Mesendoderm (in vitro differentiated cells): ENCODE measurements around the gene PCYOX1L.
A peak's percentile ranks its signal among the peaks of the same experiment; 100 is the strongest.

Source experiments
- DNase-seq: peaks from one replicate; pipeline ENCODE4 v3.0.0; 2013
- H2AK5ac ChIP-seq: 2 replicates; pipeline ENCODE4 v1.6.1; 2013; ENCODE audit warnings: low read length, inconsistent platforms
- H2BK120ac ChIP-seq: 2 replicates; pipeline ENCODE4 v1.6.1; 2013; ENCODE audit warnings: low read depth, mild to moderate bottlenecking, low read length, moderate library complexity, mixed read lengths
- H2BK15ac ChIP-seq: replicated peaks from 2 replicates; pipeline ENCODE4 v1.6.1; 2013; ENCODE audit warnings: low read depth, mild to moderate bottlenecking, moderate library complexity
- H2BK5ac ChIP-seq: 2 replicates; pipeline ENCODE4 v1.6.1; 2013; ENCODE audit warnings: low read length, inconsistent platforms
- H3K18ac ChIP-seq: 2 replicates; pipeline ENCODE4 v1.6.1; 2013; ENCODE audit warnings: mild to moderate bottlenecking, low read length, mixed read lengths
- H3K23ac ChIP-seq: one replicate; pipeline ENCODE4 v1.6.1; 2013; ENCODE audit warnings: low read length
- H3K27ac ChIP-seq: 2 replicates; pipeline ENCODE4 v1.5.1; 2013; ENCODE audit warnings: low read depth, mild to moderate bottlenecking, inconsistent platforms, low read length, moderate library complexity
- H3K27me3 ChIP-seq: 2 replicates; pipeline ENCODE4 v1.6.1; 2013; ENCODE audit warnings: low read length, control low read depth, mild to moderate bottlenecking, inconsistent platforms; ENCODE audit not compliant: insufficient read depth, poor library complexity
- H3K36me3 ChIP-seq: 2 replicates; pipeline ENCODE4 v1.6.1; 2013; ENCODE audit warnings: low read length, inconsistent platforms; ENCODE audit not compliant: control insufficient read depth, insufficient read depth
- H3K4ac ChIP-seq: one replicate; pipeline ENCODE4 v1.6.1; 2013; ENCODE audit warnings: low read depth, mild to moderate bottlenecking, low read length, moderate library complexity
- H3K4me1 ChIP-seq: 2 replicates; pipeline ENCODE4 v1.6.1; 2013; ENCODE audit warnings: low read depth, low read length, inconsistent platforms; ENCODE audit not compliant: control insufficient read depth
- H3K4me2 ChIP-seq: 2 replicates; pipeline ENCODE4 v1.6.1; 2013; ENCODE audit warnings: low read length
- H3K4me3 ChIP-seq: 2 replicates; pipeline ENCODE4 v1.5.1; 2013; ENCODE audit warnings: mild to moderate bottlenecking, low read length
- H3K56ac ChIP-seq: one replicate; pipeline ENCODE4 v1.6.1; 2013; ENCODE audit warnings: low read length
- H3K79me1 ChIP-seq: 2 replicates; pipeline ENCODE4 v1.6.1; 2013; ENCODE audit warnings: low read length, inconsistent platforms
- H3K79me2 ChIP-seq: 2 replicates; pipeline ENCODE4 v1.6.1; 2013; ENCODE audit warnings: mild to moderate bottlenecking, low read length; ENCODE audit not compliant: control insufficient read depth, insufficient read depth
- H3K9ac ChIP-seq: 2 replicates; pipeline ENCODE4 v1.6.1; 2013; ENCODE audit warnings: low read length, inconsistent platforms
- H4K5ac ChIP-seq: one replicate; pipeline ENCODE4 v1.6.1; 2013; ENCODE audit warnings: low read length
- H4K8ac ChIP-seq: one replicate; pipeline ENCODE4 v1.6.1; 2013; ENCODE audit warnings: low read depth, mild to moderate bottlenecking, control low read depth, low read length, moderate library complexity
- WGBS: extraction: QIAGEN DNeasy Blood & Tissue Kit; methylation state at CpG from one replicate; pipeline ENCODE4 v1.1.7; 2013; ENCODE audit warnings: low lambda C conversion rate, missing lambda C conversion rate; ENCODE audit not compliant: insufficient coverage; ENCODE audit errors: extremely low coverage; 5-methylcytosine and 5-hydroxymethylcytosine counted together

The PCYOX1L gene

DNA sequence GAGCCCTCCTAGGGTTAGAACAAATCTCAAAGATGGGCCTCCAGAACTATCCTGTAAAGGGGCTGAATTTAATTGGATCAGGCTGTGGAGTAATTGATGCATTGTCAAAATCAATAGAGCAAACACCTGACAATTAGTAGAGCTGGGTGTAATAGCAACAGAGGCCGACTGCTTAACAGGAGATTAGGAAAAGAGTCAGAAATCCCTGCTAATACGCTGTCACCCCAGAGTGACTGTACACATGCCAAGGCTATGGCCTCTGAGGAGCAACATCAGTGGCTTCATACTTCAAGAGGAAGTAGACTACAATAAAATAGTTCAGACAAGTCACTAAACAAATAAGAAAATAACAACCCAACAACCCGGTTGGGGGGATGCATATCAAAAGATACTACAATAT lies 31.2 kb upstream of the PCYOX1L start:
- Histone ChIP-seq H2BK5ac (no peak overlapping the region), H2BK120ac (no peak overlapping the region), H3K9ac (no peak overlapping the region), H4K5ac (no peak overlapping the region), H3K79me2 (no peaks in the 10 kb centered on the region), H3K56ac (no peak overlapping the region), H3K4me2 (no peak overlapping the region), H3K4me3 (no peak overlapping the region), H2AK5ac (no peak overlapping the region), H2BK15ac (no peak overlapping the region), H3K4me1 (no peaks in the 10 kb centered on the region), H3K27ac (no peak overlapping the region), H3K18ac (no peak overlapping the region), H4K8ac (peak overlapping the region; percentile 56), H3K23ac (no peak overlapping the region), H3K4ac (no peak overlapping the region), H3K27me3 (no peaks in the 10 kb centered on the region), H3K79me1 (no peaks in the 10 kb centered on the region), H3K36me3 (no peaks in the 10 kb centered on the region)
- DNase-seq, result no peak
- no CpG with 5 or more reads among the region's 3 CpGs for WGBS

DNA sequence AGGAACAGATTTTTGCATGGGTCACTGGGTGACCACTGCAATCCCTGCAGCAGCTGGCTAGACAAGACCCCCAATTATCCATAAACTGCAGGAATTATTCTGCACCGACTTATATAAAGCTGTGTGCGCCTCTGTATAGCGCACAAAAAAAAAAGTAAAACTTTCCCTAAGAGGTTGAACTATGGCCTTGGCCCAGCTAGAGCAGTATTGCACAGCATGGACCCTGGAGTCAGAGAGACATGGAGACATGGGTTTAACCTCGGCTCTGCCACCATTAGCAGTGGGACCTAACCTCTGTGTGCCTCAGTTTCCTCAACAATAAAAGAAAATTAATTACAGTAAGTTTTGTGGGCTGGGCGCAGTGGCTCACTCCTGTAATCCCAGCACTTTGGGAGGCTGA lies 29.7 kb upstream of the PCYOX1L start:
- Histone ChIP-seq H3K56ac (no peak overlapping the region), H2BK5ac (no peak overlapping the region), H3K4me1 (no peaks in the 10 kb centered on the region), H3K18ac (no peak overlapping the region), H3K79me2 (no peaks in the 10 kb centered on the region), H3K23ac (no peak overlapping the region), H2BK120ac (no peak overlapping the region), H4K8ac (no peak overlapping the region), H4K5ac (no peak overlapping the region), H2AK5ac (no peak overlapping the region), H3K36me3 (no peaks in the 10 kb centered on the region), H3K4ac (no peak overlapping the region), H3K4me2 (no peak overlapping the region), H3K79me1 (no peaks in the 10 kb centered on the region), H3K27me3 (no peaks in the 10 kb centered on the region), H3K4me3 (no peak overlapping the region), H2BK15ac (no peak overlapping the region), H3K27ac (no peak overlapping the region), H3K9ac (no peak overlapping the region)
- DNase-seq, result no peak
- WGBS, result no CpG with 5 or more reads among the region's 5 CpGs

DNA sequence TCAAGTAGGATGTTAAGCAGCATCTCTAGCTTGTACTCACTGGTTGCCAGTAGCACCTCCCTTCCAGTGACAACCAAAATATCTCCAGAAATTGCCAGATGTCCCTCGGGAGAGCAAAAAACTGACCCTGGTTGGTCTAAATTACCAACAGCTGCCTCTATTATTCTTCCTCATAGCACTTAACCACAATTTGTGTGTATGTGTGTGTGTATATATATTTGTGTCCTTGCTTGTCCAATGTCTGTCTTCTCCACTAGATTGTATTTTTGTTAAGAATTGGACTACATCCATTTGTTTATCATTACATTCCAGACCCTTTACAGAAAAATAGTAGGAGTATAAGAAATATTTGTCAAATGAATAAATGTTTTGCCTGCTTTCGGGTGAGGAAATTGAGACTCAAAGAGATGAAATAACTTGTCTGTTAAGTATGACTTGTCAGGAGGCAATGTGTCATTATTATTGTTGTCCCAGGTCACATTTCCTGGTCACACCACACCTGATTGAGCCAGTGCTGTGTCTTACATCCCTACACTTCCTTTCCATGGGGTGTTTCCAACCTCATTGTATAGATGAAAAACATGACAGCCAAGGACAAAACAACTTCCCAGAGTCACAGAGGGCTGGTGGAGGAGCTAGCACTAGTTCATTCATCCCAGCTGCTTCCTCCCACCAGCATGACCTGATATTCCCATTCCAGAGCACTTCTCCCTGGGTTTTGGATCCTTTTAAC lies 24.0 kb upstream of the PCYOX1L start:
- Histone ChIP-seq H3K9ac (no peak overlapping the region), H3K79me2 (no peaks in the 10 kb centered on the region), H4K8ac (no peak overlapping the region), H3K27ac (no peak overlapping the region), H3K56ac (no peak overlapping the region), H3K23ac (no peak overlapping the region), H3K4ac (no peak overlapping the region), H3K79me1 (no peaks in the 10 kb centered on the region), H2BK120ac (no peak overlapping the region), H3K27me3 (no peaks in the 10 kb centered on the region), H3K4me3 (no peak overlapping the region), H3K18ac (no peak overlapping the region), H3K4me1 (no peaks in the 10 kb centered on the region), H2BK15ac (no peak overlapping the region), H4K5ac (no peak overlapping the region), H3K36me3 (no peaks in the 10 kb centered on the region), H3K4me2 (no peak overlapping the region), H2AK5ac (no peak overlapping the region), H2BK5ac (no peak overlapping the region)
- no CpG with 5 or more reads among the region's 2 CpGs for WGBS
- DNase-seq, result no peak

DNA sequence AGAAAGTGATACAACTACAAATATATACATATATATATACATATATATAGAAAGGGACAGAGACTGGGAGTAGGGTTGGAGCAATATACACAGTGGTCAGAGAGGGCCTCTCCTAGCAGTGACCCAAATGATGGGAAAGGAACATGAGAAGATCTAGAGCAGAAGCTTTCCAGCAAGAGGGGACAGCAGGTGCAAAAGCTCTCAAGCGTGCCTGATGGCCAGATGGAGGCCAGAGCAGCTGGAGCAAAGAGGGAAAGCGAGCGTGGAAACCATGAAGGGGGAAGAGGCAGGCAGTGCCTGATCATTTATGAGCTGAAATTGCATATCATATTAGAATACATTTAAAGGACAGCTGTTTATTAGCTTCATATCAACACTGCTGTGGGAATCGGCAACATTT lies 20.1 kb upstream of the PCYOX1L start:
- Histone ChIP-seq H3K23ac (no peak overlapping the region), H3K9ac (no peak overlapping the region), H3K18ac (no peak overlapping the region), H3K79me1 (no peaks in the 10 kb centered on the region), H4K8ac (no peak overlapping the region), H3K4ac (no peak overlapping the region), H3K27me3 (no peaks in the 10 kb centered on the region), H2BK5ac (no peak overlapping the region), H2BK15ac (no peak overlapping the region), H3K36me3 (no peaks in the 10 kb centered on the region), H4K5ac (no peak overlapping the region), H3K56ac (no peak overlapping the region), H3K4me3 (no peak overlapping the region), H3K79me2 (no peaks in the 10 kb centered on the region), H2BK120ac (no peak overlapping the region), H3K4me2 (no peak overlapping the region), H2AK5ac (no peak overlapping the region), H3K4me1 (no peaks in the 10 kb centered on the region), H3K27ac (no peak overlapping the region)
- WGBS, result no CpG with 5 or more reads among the region's 4 CpGs
- DNase-seq, result no peak

DNA sequence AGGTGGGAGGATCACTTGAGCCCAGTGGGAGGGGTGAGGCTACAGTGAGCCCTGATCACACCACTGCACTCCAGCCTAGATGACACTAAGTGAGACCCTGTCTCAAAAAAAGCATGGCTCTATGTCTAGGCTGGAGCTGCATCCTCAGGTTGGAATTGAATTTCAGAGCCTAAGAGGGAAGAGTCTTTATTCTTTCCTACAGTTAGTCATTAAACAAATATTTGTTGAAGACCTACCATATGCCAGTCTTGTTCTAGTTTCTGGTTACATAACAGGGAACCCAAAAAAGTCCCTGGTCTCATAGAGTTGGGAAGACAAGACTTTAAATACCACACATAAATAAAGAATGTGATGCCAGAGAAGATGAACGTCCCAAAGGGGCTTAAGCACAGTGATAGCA lies 19.5 kb upstream of the PCYOX1L start:
- no peak overlapping the region for H3K27ac ChIP-seq
- no peak overlapping the region for H3K18ac ChIP-seq
- no peak overlapping the region for H3K4me3 ChIP-seq
- DNase-seq, result no peak
- H3K4ac ChIP-seq, result no peak overlapping the region
- H2BK120ac ChIP-seq, result no peak overlapping the region
- no peak overlapping the region for H3K9ac ChIP-seq
- no peaks in the 10 kb centered on the region for H3K4me1 ChIP-seq
- H2BK5ac ChIP-seq, result no peak overlapping the region
- H3K23ac ChIP-seq, result no peak overlapping the region
- H3K4me2 ChIP-seq, result no peak overlapping the region
- H3K27me3 ChIP-seq, result no peaks in the 10 kb centered on the region
- no peak overlapping the region for H4K8ac ChIP-seq
- H3K79me1 ChIP-seq, result no peaks in the 10 kb centered on the region
- no peak overlapping the region for H2AK5ac ChIP-seq
- no peaks in the 10 kb centered on the region for H3K36me3 ChIP-seq
- H4K5ac ChIP-seq, result no peak overlapping the region
- WGBS, result no CpG with 5 or more reads among the region's 1 CpG
- no peak overlapping the region for H3K56ac ChIP-seq
- no peak overlapping the region for H2BK15ac ChIP-seq
- no peaks in the 10 kb centered on the region for H3K79me2 ChIP-seq

DNA sequence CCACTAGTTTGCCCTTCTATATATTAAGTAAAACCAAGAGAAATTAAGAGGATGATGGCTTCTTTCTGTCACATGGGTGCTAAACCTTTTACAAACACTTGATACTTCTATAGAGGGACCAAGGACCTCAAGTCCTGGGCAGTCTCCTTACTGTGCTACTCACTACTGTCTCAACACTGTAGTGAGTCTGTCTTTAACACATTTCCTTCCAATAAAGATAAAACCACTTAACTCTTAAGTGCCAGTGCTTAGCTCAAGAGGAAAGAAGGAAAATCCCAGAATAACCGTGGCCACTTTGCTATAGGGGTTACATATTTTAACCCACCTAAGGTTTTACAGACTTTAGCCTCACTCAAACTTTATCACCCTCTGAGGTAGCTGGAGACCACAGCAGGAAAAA lies 16.9 kb upstream of the PCYOX1L start:
- Histone ChIP-seq H2BK120ac (no peak overlapping the region), H3K23ac (no peak overlapping the region), H2BK5ac (no peak overlapping the region), H3K27me3 (no peaks in the 10 kb centered on the region), H4K8ac (no peak overlapping the region), H3K4me2 (no peak overlapping the region), H3K4me1 (no peaks in the 10 kb centered on the region), H3K4me3 (no peak overlapping the region), H3K79me2 (peaks cover 4% of the 10 kb centered on the region), H3K79me1 (peaks cover 3% of the 10 kb centered on the region), H3K4ac (no peak overlapping the region), H3K9ac (no peak overlapping the region), H3K56ac (no peak overlapping the region), H3K27ac (no peak overlapping the region), H3K18ac (no peak overlapping the region), H2BK15ac (no peak overlapping the region), H4K5ac (no peak overlapping the region), H2AK5ac (no peak overlapping the region), H3K36me3 (no peaks in the 10 kb centered on the region)
- DNase-seq, result no peak
- no CpG with 5 or more reads among the region's 1 CpG for WGBS
